IgD-negative memory B cell (primary cell): Measurements from ENCODE around the gene ARPC4. TPM values are rescaled to one million over a fixed set of nuclear protein-coding genes. Genes with fewer than 3 reads are reported as not detected.
A peak's percentile ranks its signal among the peaks of the same experiment; 100 is the strongest.
"Not testable (repeated sequence)": the region's sequence is repeated elsewhere in the genome, so short reads cannot be mapped to it uniquely, and the experiment has no call there.

Source experiments
- H3K27ac Mint-ChIP-seq, 3 donors: one replicate each; pipeline ENCODE4 v1.8.0; 2020 to 2022; ENCODE audit warnings: mild to moderate bottlenecking in 3 of 3, mixed read lengths in 3 of 3, moderate library complexity in 1 of 3
- H3K27me3 Mint-ChIP-seq: one replicate; pipeline ENCODE4 v1.8.0; 2021; ENCODE audit warnings: mixed read lengths
- H3K36me3 Mint-ChIP-seq: one replicate; pipeline ENCODE4 v1.8.0; 2020; ENCODE audit warnings: mild to moderate bottlenecking, mixed read lengths
- H3K4me1 Mint-ChIP-seq, 3 donors: one replicate each; pipeline ENCODE4 v1.8.0; 2020 to 2022; ENCODE audit warnings: mixed read lengths in 3 of 3, mild to moderate bottlenecking in 1 of 3
- H3K4me3 Mint-ChIP-seq, 4 donors: one replicate each; pipeline ENCODE4 v1.8.0; 2020 to 2022; ENCODE audit warnings: mild to moderate bottlenecking in 4 of 4, mixed read lengths in 4 of 4, moderate library complexity in 3 of 4
- H3K9me3 Mint-ChIP-seq, 3 donors: one replicate each; pipeline ENCODE4 v1.8.0; 2020 to 2021; ENCODE audit warnings: mixed read lengths in 3 of 3, mild to moderate bottlenecking in 1 of 3
- polyA plus RNA-seq: library from polyadenylated mRNA; unstranded; fragments of 300-500 nt; fragmentation: Illumina TruSeq; gene quantifications from one replicate; pipeline ENCODE4 v1.2.3, GENCODE V29; 2021

Gene ARPC4
- polyA plus RNA-seq, 1 donor from 2014 or later = 262 TPM

DNA sequence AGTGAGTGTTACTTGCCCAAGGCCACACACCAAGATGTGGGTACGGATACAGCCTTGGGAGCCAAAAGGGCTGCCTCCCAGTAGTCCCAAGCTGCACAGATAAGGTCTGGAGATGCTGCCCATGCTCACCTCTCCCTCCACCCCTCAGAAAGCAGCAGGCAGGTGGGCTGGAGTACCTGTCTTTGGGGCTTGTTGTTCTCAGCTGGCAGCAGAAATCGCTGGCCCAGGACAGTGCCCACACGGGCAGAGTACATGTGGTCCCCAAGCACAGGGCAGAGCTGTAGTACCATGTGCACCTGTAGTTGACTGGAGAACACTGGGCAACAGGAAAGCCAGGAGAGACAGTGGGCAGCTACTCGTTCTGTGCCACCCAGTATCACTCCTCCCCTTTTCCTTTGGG is 46.0 kb downstream of the ARPC4 start:
- no peaks in the 10 kb centered on the region for H3K36me3 Mint-ChIP-seq
- H3K27ac Mint-ChIP-seq = no peak overlapping the region
- H3K4me3 Mint-ChIP-seq = peak overlapping the region in 1 of 4 donors; percentile 63
- H3K27me3 Mint-ChIP-seq = no peaks in the 10 kb centered on the region
- H3K4me1 Mint-ChIP-seq = peaks cover 5 to 8% (median 7%) of the 10 kb centered on the region in 3 donors
- H3K9me3 Mint-ChIP-seq = no peaks in the 10 kb centered on the region

DNA sequence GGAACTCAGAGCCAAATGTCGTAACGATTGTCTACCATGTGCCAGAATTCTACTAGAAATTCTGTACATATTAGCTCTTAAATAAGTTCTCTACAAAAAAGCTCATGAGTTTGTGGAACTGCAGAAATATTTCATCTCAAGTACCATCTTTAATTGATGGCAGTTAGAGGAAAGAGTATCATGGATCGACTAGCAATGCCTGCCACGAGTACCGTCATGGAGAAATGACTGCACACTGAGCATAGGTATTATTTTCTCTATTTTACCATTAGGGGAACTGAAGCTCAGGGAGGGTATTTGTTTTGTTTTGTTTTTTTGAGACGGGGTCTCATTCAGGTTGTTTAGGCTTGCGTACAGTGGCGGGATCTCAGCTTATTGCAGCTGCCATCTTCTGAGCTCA is 48.1 kb downstream of the ARPC4 start:
- H3K36me3 Mint-ChIP-seq = no peaks in the 10 kb centered on the region
- peaks cover 6 to 13% (median 9%) of the 10 kb centered on the region in 3 donors for H3K4me1 Mint-ChIP-seq
- no peak overlapping the region for H3K27ac Mint-ChIP-seq
- peak overlapping the region in 2 of 4 donors; percentile 32 to 99 for H3K4me3 Mint-ChIP-seq
- H3K27me3 Mint-ChIP-seq = no peaks in the 10 kb centered on the region
- no peaks in the 10 kb centered on the region for H3K9me3 Mint-ChIP-seq

DNA sequence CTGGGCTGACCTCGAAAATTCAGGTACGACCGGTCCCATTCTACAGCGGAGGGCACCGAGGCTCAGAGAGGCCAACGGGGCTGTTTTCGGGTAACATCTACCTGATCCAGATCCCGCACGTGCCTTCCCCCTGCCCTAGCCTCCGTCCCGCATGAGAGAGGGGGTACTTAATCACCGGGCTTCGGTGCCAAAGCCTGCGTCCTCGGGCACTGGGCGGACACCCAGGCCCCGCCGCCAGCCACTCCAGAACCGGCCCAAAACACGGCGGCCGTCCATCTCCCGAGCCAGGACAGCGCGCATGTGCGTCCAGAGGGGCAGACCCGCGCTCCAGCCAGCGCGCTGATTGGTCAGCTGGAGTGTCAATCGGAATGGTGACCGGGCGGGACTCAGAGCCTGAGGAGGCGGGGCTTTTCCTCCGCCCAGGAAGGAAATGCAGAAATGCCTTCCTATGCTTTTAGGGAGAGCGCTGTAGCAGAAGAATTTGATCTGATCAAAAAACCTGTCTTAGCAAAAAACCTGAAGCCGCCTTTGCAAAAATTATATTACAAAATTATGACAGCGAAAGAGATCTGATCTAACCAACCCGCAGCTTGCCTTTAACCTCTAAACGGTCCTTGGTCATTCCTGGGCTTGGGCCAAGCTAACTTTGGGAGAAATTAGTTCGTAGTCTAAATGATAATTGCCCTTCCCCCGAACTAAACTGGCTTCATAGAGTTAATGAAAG is 51.0 kb downstream of the ARPC4 start, which contains the start of gene RPUSD3:
Gene RPUSD3 (minus strand): TSS at position 294 of the 724 bp plus-strand sequence. CDS start 18 bp downstream, at position 276.
- H3K4me3 Mint-ChIP-seq = peak within 1 kb of the TSS; percentile 98 to 99 (median 98)
- H3K27me3 Mint-ChIP-seq = no peaks in the 10 kb centered on the region
- peaks cover 6 to 13% (median 9%) of the 10 kb centered on the region in 3 donors for H3K4me1 Mint-ChIP-seq
- no peaks in the 10 kb centered on the region for H3K36me3 Mint-ChIP-seq
- H3K9me3 Mint-ChIP-seq = no peaks in the 10 kb centered on the region
- H3K27ac Mint-ChIP-seq = peak within 1 kb of the TSS; percentile 67 to 97 (median 85)

DNA sequence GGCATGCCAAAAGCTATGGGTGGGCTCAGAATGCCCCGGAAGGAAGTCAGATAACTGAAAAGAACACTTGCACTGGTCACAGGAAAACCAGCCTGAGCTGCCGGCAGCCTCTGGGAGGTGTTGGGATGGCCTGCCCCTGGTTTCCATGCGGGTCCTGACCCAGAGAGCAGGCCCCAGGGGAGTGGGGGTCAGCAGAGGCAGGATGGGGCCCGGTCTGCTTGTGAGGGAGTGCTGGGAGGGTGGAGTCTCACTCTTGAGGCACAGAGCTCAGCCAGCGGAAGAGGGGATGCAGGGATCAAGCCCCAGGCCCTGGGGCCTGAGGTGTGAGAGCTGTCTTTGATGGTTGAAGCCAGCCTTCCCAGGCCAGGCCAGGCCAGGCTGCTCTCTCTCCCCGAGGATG is 53.3 kb downstream of the ARPC4 start:
- Mint-ChIP-seq H3K36me3 (no peaks in the 10 kb centered on the region), H3K4me1 (peaks cover 6 to 13% (median 9%) of the 10 kb centered on the region in 3 donors), H3K4me3 (no peak overlapping the region), H3K9me3 (no peaks in the 10 kb centered on the region), H3K27me3 (peaks cover 2% of the 10 kb centered on the region), H3K27ac (peak overlapping the region in 1 of 3 donors; percentile 35)

DNA sequence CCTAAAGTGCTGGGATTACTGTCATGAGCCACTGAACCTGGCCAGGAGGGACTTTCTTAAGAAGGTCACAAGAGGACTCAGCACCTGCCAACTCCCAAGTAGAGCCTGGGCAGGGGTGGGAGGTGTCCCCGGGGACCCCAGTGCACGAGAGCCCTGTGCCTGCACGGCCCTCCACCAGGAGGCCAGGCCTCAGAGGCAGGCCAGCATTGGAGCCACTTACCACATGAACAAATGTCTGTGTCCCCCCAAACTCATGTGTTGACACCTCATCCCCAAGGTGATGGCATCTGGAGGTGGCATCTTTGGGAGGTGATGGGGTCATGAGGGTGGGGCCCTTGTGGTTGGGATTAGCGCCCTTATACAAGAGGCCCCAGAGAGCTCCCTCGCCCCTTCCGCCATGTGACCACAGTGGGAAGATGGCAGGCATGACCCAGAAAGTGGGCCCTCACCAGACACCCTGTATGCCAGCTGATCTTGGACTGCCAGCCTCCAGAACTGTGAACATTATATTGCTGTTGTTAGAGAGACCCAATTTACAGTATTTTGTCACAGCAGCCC is 54.1 kb downstream of the ARPC4 start:
- H3K4me1 Mint-ChIP-seq = peaks cover 6 to 13% (median 8%) of the 10 kb centered on the region in 3 donors
- no peak overlapping the region for H3K27ac Mint-ChIP-seq
- H3K9me3 Mint-ChIP-seq = no peaks in the 10 kb centered on the region
- peaks cover 5% of the 10 kb centered on the region for H3K27me3 Mint-ChIP-seq
- H3K36me3 Mint-ChIP-seq = no peaks in the 10 kb centered on the region
- peak overlapping the region in 1 of 4 donors; percentile 8 for H3K4me3 Mint-ChIP-seq

DNA sequence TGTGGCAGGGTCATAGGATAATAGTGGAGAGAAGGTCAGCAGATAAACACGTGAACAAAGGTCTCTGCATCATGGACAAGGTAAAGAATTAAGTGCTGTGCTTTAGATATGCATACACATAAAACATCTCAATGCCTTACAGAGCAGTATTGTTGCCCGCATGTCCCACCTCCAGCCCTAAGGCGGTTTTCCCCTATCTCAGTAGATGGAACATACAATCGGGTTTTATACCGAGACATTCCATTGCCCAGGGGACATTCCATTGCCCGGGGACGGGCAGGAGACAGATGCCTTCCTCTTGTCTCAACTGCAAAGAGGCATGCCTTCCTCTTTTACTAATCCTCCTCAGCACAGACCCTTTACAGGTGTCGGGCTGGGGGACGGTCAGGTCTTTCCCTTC is 55.0 kb downstream of the ARPC4 start:
- H3K4me3 Mint-ChIP-seq, H3K36me3 Mint-ChIP-seq, H3K27ac Mint-ChIP-seq, H3K27me3 Mint-ChIP-seq, H3K9me3 Mint-ChIP-seq, H3K4me1 Mint-ChIP-seq: not testable (repeated sequence)

DNA sequence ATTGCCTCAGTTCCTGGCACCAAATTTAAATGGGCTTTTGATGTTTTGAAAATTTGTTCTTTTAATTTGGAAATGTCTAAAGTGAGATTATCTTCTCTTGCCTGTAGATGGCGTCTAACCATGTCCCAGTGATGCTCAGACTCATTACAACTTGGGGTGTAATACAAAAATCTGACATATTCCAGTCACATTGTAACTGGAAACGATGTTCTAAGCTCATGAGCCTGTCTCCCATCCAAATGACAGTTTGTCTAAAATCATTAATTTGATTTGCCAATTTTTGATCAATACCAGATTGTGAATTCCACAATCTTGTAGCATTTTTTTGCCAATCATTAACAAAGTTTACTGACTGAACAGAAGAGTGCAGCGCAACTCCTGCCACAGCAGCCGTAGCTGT is 56.0 kb downstream of the ARPC4 start:
- Mint-ChIP-seq H3K27ac (peak overlapping the region in 1 of 3 donors; percentile 33), H3K4me3 (peak overlapping the region in 1 of 4 donors; percentile 81)
- not testable (repeated sequence) for H3K36me3 Mint-ChIP-seq, H3K4me1 Mint-ChIP-seq, H3K27me3 Mint-ChIP-seq, H3K9me3 Mint-ChIP-seq

DNA sequence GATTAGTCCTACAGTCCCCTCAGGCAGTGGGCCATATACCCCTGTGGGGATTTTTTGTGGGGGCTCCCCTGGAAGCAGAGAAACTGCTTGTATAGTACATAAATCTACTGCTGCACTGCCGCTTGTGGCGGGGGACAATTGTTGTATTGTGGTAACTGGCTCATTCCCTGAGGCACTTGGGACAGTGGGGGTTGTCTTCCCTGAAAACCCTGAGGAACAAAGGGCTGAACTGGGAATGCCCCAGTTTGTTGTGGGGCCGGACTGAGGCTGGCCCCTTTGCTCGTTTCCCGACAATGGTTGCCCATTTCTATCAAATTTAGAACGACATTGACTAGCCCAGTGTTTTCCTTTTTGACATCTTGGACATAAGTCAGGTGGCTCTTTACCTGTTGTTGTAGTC is 58.5 kb downstream of the ARPC4 start:
- H3K9me3 Mint-ChIP-seq, H3K4me3 Mint-ChIP-seq, H3K36me3 Mint-ChIP-seq, H3K4me1 Mint-ChIP-seq, H3K27me3 Mint-ChIP-seq, H3K27ac Mint-ChIP-seq: not testable (repeated sequence)

DNA sequence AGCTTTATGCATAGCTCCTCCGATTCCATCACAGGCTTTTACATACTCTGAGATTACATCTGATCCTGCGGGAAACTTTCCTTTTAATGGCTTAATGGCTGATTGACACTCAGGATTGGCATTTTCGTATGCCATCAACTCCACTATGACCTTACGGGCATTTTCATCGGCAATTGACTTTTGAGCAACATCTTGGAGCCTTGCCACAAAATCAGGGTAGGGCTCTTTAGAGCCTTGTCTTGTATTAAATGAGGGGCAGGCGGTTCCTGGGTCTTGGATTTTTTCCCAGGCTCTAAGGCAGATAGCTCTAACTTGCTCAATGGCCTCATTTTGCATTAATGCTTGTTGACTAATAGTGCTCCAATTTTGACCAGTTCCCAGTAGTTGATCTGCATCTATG is 59.0 kb downstream of the ARPC4 start:
- not testable (repeated sequence) for H3K36me3 Mint-ChIP-seq, H3K27me3 Mint-ChIP-seq, H3K4me3 Mint-ChIP-seq, H3K4me1 Mint-ChIP-seq, H3K9me3 Mint-ChIP-seq
- peak overlapping the region in 1 of 3 donors; percentile 46 for H3K27ac Mint-ChIP-seq

DNA sequence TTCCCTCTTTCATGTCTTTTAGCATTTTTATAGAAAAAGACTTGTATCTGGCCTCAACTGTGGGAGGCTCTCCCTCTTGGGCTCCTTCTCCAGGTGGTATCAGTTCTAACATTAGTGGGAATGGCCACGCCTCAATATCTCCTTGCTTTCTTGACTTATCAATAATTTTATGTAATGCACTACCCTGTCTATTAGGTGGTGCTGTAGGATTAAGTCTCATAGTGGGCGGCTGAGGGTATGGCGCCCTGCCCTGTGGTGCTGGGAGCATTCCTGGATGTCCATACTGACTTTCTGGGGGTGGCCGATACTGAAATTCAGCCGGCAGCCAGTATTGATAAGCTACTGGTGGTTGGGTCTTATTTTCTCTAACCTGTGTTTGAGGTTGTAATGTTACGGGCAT is 59.6 kb downstream of the ARPC4 start:
- H3K27me3 Mint-ChIP-seq = peaks cover 8% of the 10 kb centered on the region
- no peak overlapping the region for H3K4me3 Mint-ChIP-seq
- peaks cover 4% of the 10 kb centered on the region for H3K36me3 Mint-ChIP-seq
- H3K9me3 Mint-ChIP-seq = no peaks in the 10 kb centered on the region
- H3K4me1 Mint-ChIP-seq = no peaks in the 10 kb centered on the region
- no peak overlapping the region for H3K27ac Mint-ChIP-seq

DNA sequence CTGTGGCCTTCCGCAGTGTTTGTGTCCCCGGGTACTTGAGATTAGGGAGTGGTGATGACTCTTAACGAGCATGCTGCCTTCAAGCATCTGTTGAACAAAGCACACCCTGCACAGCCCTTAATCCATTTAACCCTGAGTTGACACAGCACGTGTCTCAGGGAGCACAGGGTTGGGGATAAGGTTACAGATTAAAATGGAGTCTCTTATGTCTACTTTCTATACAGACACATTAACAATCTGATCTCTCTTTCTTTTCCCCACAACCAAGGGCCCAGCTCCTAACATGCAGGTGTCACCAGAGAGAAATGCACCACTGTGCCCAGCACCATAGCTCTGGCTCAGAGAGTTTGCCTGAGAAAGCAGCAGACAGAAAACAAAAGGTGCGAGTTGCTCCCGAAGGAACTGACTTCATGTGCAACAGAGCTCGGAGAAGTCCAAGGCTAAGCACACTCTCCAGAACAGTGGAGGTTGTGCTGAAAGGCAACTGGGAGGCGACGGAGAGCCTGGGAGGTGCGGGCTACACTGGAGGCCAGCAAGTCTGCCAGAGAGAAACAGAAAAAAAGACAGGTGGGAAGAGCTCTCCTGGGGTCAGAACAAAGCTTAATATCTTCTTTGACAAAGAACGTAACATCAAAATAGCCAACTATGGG is 61.5 kb downstream of the ARPC4 start:
- not testable (repeated sequence) for H3K27ac Mint-ChIP-seq, H3K36me3 Mint-ChIP-seq, H3K9me3 Mint-ChIP-seq, H3K4me1 Mint-ChIP-seq, H3K4me3 Mint-ChIP-seq, H3K27me3 Mint-ChIP-seq

DNA sequence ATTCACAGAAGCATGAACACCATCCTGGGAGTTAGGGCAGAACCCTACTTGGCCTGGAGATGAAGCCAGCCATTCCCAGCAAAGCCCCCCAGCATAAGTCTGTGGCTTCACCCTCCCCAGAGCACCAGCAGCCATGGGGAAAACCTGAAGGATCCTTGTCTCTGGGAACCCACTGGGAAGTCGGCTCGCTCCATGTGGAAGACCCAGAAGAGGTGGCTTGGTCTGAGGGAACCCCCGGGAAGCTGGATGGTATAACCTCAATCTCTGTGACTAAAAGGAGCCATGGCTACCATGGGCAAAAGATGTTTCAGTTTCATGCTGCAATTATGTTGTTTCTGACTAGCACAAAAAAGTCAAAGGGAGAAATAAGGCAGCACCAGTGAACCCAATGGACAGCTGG is 62.7 kb downstream of the ARPC4 start:
- Mint-ChIP-seq H3K36me3 (peaks cover 4% of the 10 kb centered on the region), H3K4me1 (no peaks in the 10 kb centered on the region), H3K27ac (no peak overlapping the region), H3K4me3 (no peak overlapping the region), H3K27me3 (peaks cover 8% of the 10 kb centered on the region), H3K9me3 (no peaks in the 10 kb centered on the region)

Other genes starting within 250 kb of the ARPC4 start
- gene LHFPL4, start 239.3 kb upstream of the ARPC4 start, polyA plus RNA-seq = not detected
- gene MTMR14, start 143.6 kb upstream of the ARPC4 start, polyA plus RNA-seq = 128 TPM
- not detected for gene CPNE9, start 89.2 kb upstream of the ARPC4 start, polyA plus RNA-seq
- gene BRPF1, start 61.3 kb upstream of the ARPC4 start, polyA plus RNA-seq = 14.2 TPM
- gene OGG1, start 43.1 kb upstream of the ARPC4 start, polyA plus RNA-seq = 20.7 TPM
- 0.65 TPM for gene CAMK1, start 23.1 kb upstream of the ARPC4 start, polyA plus RNA-seq
- gene TADA3, start 609 bp upstream of the ARPC4 start, polyA plus RNA-seq = 52.6 TPM
- 10.5 TPM for gene TTLL3, start 17.2 kb downstream of the ARPC4 start, polyA plus RNA-seq
- 57.9 TPM for gene RPUSD3, start 50.9 kb downstream of the ARPC4 start, polyA plus RNA-seq
- 0.80 TPM for gene CIDEC, start 87.2 kb downstream of the ARPC4 start, polyA plus RNA-seq
- 46.4 TPM for gene JAGN1, start 97.5 kb downstream of the ARPC4 start, polyA plus RNA-seq
- not detected for gene IL17RE, start 109.8 kb downstream of the ARPC4 start, polyA plus RNA-seq
- 6.7 TPM for gene IL17RC, start 124.0 kb downstream of the ARPC4 start, polyA plus RNA-seq
- gene CRELD1, start 140.8 kb downstream of the ARPC4 start, polyA plus RNA-seq = 17.7 TPM
- gene PRRT3, start 159.3 kb downstream of the ARPC4 start, polyA plus RNA-seq = 2.0 TPM
- gene EMC3, start 193.8 kb downstream of the ARPC4 start, polyA plus RNA-seq = 69.2 TPM
- 15.2 TPM for gene FANCD2, start 233.4 kb downstream of the ARPC4 start, polyA plus RNA-seq